Osteoblast (primary cell): ENCODE measurements around the gene MYB. TPM values are rescaled to one million over a fixed set of nuclear protein-coding genes. Genes with fewer than 3 reads are reported as not detected.

Experiments
- DNase-seq: peaks from one replicate; pipeline ENCODE4 v3.0.0; 2011; ENCODE audit warnings: low spot score, mixed read lengths; ENCODE audit not compliant: insufficient read length; ENCODE audit errors: missing footprints
- H2AFZ ChIP-seq: 2 replicates; pipeline ENCODE4 v1.6.0; 2011; ENCODE audit warnings: mild to moderate bottlenecking, low read length
- H3K27ac ChIP-seq: 2 replicates; pipeline ENCODE4 v1.5.1; 2011; ENCODE audit warnings: mild to moderate bottlenecking, low read depth, low read length, moderate library complexity
- H3K27me3 ChIP-seq: 2 replicates; pipeline ENCODE4 v1.6.0; 2012; ENCODE audit warnings: mild to moderate bottlenecking, control low read depth, inconsistent platforms, low read length, moderate library complexity; ENCODE audit not compliant: insufficient read depth
- H3K36me3 ChIP-seq: 2 replicates; pipeline ENCODE4 v1.5.1; 2011; ENCODE audit warnings: mild to moderate bottlenecking, low read length, control low read depth, moderate library complexity; ENCODE audit not compliant: insufficient read depth
- H3K4me1 ChIP-seq: 2 replicates; pipeline ENCODE4 v1.5.1; 2011; ENCODE audit warnings: mild to moderate bottlenecking, low read length, control low read depth, moderate library complexity; ENCODE audit not compliant: insufficient read depth
- H3K4me2 ChIP-seq: 2 replicates; pipeline ENCODE4 v1.6.0; 2011; ENCODE audit warnings: mild to moderate bottlenecking, low read length; ENCODE audit not compliant: insufficient read depth
- H3K4me3 ChIP-seq: fragments of 200-600 bp; sonication (generic); 3 replicates; pipeline ENCODE4 v1.5.1; 2012; ENCODE audit warnings: mild to moderate bottlenecking, low read length, inconsistent platforms; ENCODE audit not compliant: insufficient read depth
- H3K79me2 ChIP-seq: 2 replicates; pipeline ENCODE4 v1.6.0; 2012; ENCODE audit warnings: mild to moderate bottlenecking, low read length, control low read depth, inconsistent platforms; ENCODE audit not compliant: insufficient read depth
- H3K9me3 ChIP-seq: 2 replicates; pipeline ENCODE4 v1.5.1; 2011; ENCODE audit warnings: low read depth, low read length, control low read depth
- H4K20me1 ChIP-seq: 2 replicates; pipeline ENCODE4 v1.6.0; 2012; ENCODE audit warnings: mild to moderate bottlenecking, low read length, control low read depth; ENCODE audit not compliant: insufficient read depth
- small RNA-seq: library from RNA; depleted of rRNA; stranded (forward); fragments of <200 nt; gene quantifications from one replicate; pipeline ENCODE3, GENCODE V24; 2012
- total RNA-seq: library from RNA; depleted of rRNA; stranded (reverse); fragments of >200 nt; gene quantifications from 2 replicates; pipeline ENCODE4 v1.2.3, GENCODE V29; 2012
- TF ChIP-seq, protein P1 (sequence below): IDR thresholded peaks from 2 replicates; pipeline ENCODE4 v1.5.1; 2011; ENCODE audit warnings: mild to moderate bottlenecking, low read depth, low read length, moderate library complexity; ENCODE audit errors: extremely low read depth

The MYB gene
- total RNA-seq, 1 donor, result 0.36 TPM

DNA sequence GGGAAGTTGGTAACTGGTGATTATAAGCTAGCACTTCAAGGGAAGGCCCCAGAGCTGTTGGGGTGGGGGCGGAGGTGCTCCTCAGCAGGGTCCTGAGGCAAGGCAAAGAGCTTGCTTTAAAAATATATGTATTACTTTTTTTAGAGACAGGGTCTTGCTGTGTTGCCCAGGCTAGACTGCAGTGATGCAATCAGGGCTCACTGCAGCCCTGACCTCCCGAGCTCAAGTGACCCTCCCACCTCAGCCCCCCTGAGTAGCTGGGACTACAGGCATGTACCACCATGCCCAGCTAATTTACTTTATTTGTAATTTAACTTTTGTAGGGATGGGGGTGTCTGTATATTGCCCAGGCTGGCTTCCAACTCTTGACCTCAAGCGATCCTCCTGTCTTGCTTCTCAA, 87.2 kb downstream of the MYB start:
- TF ChIP-seq, protein P1, sequence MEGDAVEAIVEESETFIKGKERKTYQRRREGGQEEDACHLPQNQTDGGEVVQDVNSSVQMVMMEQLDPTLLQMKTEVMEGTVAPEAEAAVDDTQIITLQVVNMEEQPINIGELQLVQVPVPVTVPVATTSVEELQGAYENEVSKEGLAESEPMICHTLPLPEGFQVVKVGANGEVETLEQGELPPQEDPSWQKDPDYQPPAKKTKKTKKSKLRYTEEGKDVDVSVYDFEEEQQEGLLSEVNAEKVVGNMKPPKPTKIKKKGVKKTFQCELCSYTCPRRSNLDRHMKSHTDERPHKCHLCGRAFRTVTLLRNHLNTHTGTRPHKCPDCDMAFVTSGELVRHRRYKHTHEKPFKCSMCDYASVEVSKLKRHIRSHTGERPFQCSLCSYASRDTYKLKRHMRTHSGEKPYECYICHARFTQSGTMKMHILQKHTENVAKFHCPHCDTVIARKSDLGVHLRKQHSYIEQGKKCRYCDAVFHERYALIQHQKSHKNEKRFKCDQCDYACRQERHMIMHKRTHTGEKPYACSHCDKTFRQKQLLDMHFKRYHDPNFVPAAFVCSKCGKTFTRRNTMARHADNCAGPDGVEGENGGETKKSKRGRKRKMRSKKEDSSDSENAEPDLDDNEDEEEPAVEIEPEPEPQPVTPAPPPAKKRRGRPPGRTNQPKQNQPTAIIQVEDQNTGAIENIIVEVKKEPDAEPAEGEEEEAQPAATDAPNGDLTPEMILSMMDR, result no peak
- Histone ChIP-seq H3K79me2 (no peaks in the 10 kb centered on the region), H2AFZ (no peak overlapping the region), H3K27me3 (no peaks in the 10 kb centered on the region), H3K4me2 (no peak overlapping the region), H3K4me3 (no peak overlapping the region), H3K36me3 (no peaks in the 10 kb centered on the region), H3K4me1 (no peaks in the 10 kb centered on the region), H3K9me3 (no peaks in the 10 kb centered on the region), H3K27ac (no peak overlapping the region), H4K20me1 (no peaks in the 10 kb centered on the region)
- DNase-seq, result no peak

DNA sequence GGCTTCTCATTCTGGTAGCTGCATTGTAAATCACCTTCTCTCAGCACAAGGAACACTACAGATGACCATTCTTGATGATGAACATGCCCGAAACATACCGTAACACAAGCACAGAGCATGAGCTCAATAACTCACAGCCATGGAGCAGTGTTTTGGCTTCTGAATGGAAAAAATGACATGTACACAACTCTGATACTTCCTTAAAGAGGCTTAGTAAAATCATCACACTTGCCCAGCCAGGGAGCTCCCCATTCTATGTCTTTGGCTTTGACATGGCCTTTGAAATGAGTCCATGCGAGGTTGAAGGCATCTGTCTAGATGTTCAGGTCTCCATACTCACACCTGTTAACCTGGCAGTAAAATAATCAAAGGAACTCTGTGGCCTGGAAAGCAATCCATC, 87.6 kb downstream of the MYB start:
- Histone ChIP-seq H3K27me3 (no peaks in the 10 kb centered on the region), H3K27ac (no peak overlapping the region), H3K36me3 (no peaks in the 10 kb centered on the region), H3K79me2 (no peaks in the 10 kb centered on the region), H3K4me2 (no peak overlapping the region), H3K4me3 (no peak overlapping the region), H3K4me1 (no peaks in the 10 kb centered on the region), H3K9me3 (no peaks in the 10 kb centered on the region), H4K20me1 (no peaks in the 10 kb centered on the region), H2AFZ (no peak overlapping the region)
- TF ChIP-seq, protein P1, result no peak
- DNase-seq, result no peak

Small RNA genes lying within 50 kb of the gene (small RNA-seq; reads per million reads assigned to genes)
- not detected for gene MIR548A2

Other genes starting within 250 kb of the MYB start
- gene ALDH8A1, start 231.2 kb upstream of the MYB start, total RNA-seq, result under 0.01 and 0.29 TPM in 2 replicates
- 86.9 and 94.8 TPM in 2 replicates for gene HBS1L, start 126.5 kb upstream of the MYB start, total RNA-seq